Mesodermal cell (in vitro differentiated cells): ENCODE results near the gene REST.
"Not testable (repeated sequence)": the region's sequence is repeated elsewhere in the genome, so short reads cannot be mapped to it uniquely, and the experiment has no call there.

Experiments used
- H3K27ac ChIP-seq: 2 replicates; pipeline ENCODE4 v1.7.0; 2013; ENCODE audit warnings: mild to moderate bottlenecking, low read depth, low read length, moderate library complexity; ENCODE audit not compliant: severe bottlenecking
- H3K36me3 ChIP-seq: 2 replicates; pipeline ENCODE4 v1.7.1; 2013; ENCODE audit warnings: mild to moderate bottlenecking, low read length, moderate library complexity; ENCODE audit not compliant: control insufficient read depth, insufficient read depth
- H3K4me1 ChIP-seq: one replicate; pipeline ENCODE4 v1.7.1; 2013; ENCODE audit warnings: mild to moderate bottlenecking, low read length; ENCODE audit not compliant: insufficient read depth, control insufficient read depth, poor library complexity, severe bottlenecking
- H3K4me3 ChIP-seq: 2 replicates; pipeline ENCODE4 v1.7.0; 2013; ENCODE audit warnings: low read length, control low read depth, mild to moderate bottlenecking; ENCODE audit not compliant: insufficient read depth, poor library complexity, severe bottlenecking; ENCODE audit errors: extremely low read depth
- H3K9me3 ChIP-seq: 2 replicates; pipeline ENCODE4 v1.7.1; 2013; ENCODE audit warnings: mild to moderate bottlenecking, low read length, moderate library complexity; ENCODE audit not compliant: control insufficient read depth
- WGBS, 2 experiments: methylation state at CpG; one replicate each; pipeline ENCODE4 v1.1.5; 2013; ENCODE audit warnings: missing lambda C conversion rate in 2 of 2; ENCODE audit not compliant: insufficient coverage in 2 of 2; 5-methylcytosine and 5-hydroxymethylcytosine counted together

Gene REST

DNA sequence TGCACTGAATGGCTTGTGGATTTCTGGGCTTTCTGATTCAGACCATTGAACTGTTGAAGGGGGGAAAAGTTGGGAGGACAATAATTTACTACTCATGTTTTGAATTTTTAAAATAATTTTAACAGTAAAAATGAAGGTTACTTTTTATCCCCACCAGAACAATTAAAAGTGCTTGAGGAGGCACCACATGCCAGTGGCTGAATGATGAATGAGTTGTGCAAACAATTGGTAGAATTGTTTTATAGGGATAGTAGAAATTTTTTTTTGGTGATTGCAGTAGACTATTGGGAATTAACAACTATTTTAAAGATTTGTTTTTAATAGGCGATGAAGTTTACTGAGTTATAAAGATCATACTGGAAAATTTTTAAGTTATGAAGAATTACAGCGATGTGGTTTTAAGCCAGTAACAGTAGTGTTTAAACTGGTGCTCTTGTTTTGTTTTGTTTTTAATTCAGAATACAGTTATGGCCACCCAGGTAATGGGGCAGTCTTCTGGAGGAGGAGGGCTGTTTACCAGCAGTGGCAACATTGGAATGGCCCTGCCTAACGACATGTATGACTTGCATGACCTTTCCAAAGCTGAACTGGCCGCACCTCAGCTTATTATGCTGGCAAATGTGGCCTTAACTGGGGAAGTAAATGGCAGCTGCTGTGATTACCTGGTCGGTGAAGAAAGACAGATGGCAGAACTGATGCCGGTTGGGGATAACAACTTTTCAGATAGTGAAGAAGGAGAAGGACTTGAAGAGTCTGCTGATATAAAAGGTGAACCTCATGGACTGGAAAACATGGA is 2.7 kb downstream of the REST start:
- Histone ChIP-seq H3K4me1 (peaks cover 18% of the 10 kb centered on the region), H3K27ac (peak overlapping the region; percentile 98), H3K4me3 (peak overlapping the region; percentile 99), H3K9me3 (no peaks in the 10 kb centered on the region), H3K36me3 (peaks cover 44% of the 10 kb centered on the region)
- WGBS, 2 experiments = 70 to 74% methylated on average over 5 to 6 of the region's 6 CpGs

DNA sequence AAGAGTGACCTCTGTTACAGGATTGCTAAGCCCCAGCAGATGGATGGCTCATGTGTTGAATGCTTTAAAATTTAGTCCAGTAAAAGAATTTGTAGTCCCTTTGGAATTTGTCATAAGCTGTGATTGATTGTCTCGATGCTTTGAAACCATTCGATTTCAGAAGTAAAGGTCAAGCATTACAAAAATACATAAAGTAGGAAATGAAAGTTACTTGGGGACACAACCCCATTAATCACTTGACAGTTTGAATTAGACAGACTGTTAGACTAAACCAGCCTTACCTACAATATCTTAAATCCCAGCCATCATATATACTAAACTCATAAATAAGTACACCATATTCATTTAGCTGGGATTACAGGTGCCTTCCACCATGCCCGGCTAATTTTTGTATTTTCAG is 6.6 kb downstream of the REST start:
- peaks cover 23% of the 10 kb centered on the region for H3K4me1 ChIP-seq
- 71 to 100% methylated on average over 1 of the region's 3 CpGs for WGBS, 2 experiments
- H3K36me3 ChIP-seq = peaks cover 81% of the 10 kb centered on the region
- H3K27ac ChIP-seq = no peak overlapping the region
- no peak overlapping the region for H3K4me3 ChIP-seq
- H3K9me3 ChIP-seq = no peaks in the 10 kb centered on the region

DNA sequence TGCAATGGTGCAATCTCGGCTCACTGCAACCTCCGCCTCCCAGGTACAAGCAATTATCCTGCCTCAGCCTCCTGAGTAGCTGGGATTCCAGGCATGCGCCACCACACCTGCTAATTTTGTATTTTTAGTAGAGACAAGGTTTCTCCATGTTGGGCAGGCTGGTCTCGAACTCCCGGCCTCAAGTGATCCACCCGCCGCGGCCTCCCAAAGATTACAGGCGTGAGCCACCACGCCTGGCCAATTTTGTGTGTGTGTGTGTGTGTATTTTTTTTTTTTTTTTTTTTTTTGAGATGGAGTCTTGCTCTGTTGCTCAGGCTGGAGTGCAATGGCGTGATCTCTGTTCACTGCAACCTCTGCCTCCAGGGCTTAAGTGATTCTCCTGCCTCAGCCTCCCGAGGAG is 7.3 kb downstream of the REST start:
- 90 to 95% methylated on average over 5 to 9 of the region's 12 CpGs for WGBS, 2 experiments
- not testable (repeated sequence) for H3K9me3 ChIP-seq, H3K4me3 ChIP-seq, H3K27ac ChIP-seq
- H3K36me3 ChIP-seq = peaks cover 88% of the 10 kb centered on the region
- peaks cover 23% of the 10 kb centered on the region for H3K4me1 ChIP-seq

DNA sequence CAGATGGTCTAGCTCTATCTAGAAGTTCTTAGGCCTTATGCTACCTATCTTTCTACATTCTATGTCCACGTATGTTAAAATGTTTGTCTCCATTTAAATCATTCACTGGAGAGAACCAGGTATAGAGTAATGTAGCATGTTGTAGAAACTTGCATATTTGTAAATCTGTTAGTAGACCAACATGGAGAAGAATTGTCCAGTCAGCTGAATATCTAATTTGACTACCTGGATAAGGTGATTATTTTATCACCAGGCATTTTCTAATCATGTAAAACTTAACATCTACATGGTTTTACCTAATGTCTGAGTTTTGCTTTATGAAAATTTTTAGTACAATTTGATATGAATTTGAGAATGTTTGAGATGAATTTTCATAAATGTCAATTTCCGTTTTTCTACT is 19.5 kb downstream of the REST start:
- Histone ChIP-seq H3K4me1 (no peaks in the 10 kb centered on the region), H3K36me3 (peaks cover 98% of the 10 kb centered on the region)
- WGBS, 2 experiments = 100% methylated on average over 1 of the region's 2 CpGs; no CpG with 5 or more reads in 1 of the 2 experiments

DNA sequence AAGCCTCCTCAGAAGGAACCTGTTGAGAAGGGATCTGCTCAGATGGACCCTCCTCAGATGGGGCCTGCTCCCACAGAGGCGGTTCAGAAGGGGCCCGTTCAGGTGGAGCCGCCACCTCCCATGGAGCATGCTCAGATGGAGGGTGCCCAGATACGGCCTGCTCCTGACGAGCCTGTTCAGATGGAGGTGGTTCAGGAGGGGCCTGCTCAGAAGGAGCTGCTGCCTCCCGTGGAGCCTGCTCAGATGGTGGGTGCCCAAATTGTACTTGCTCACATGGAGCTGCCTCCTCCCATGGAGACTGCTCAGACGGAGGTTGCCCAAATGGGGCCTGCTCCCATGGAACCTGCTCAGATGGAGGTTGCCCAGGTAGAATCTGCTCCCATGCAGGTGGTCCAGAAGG is 22.9 kb downstream of the REST start:
- Histone ChIP-seq H3K27ac (no peak overlapping the region), H3K36me3 (peaks cover 73% of the 10 kb centered on the region), H3K4me3 (no peak overlapping the region), H3K4me1 (no peaks in the 10 kb centered on the region), H3K9me3 (no peaks in the 10 kb centered on the region)
- 95 to 97% methylated on average over 7 of the region's 7 CpGs for WGBS, 2 experiments

More for the DNA sequence above, 19.5 kb downstream of the REST start:
- no peaks in the 10 kb centered on the region for H3K9me3 ChIP-seq
- no peak overlapping the region for H3K27ac ChIP-seq
- no peak overlapping the region for H3K4me3 ChIP-seq

DNA sequence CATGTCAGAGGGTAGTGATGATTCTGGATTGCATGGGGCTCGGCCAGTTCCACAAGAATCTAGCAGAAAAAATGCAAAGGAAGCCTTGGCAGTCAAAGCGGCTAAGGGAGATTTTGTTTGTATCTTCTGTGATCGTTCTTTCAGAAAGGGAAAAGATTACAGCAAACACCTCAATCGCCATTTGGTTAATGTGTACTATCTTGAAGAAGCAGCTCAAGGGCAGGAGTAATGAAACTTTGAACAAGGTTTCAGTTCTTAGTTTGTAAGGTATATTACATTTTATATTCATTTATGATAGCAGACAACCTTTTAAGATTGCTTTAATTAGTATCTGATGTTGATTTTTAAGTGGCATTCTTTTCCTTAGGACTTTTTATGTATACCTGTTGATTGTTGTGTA is 24.2 kb downstream of the REST start:
- no peak overlapping the region for H3K27ac ChIP-seq
- no peaks in the 10 kb centered on the region for H3K4me1 ChIP-seq
- no peaks in the 10 kb centered on the region for H3K9me3 ChIP-seq
- H3K4me3 ChIP-seq = no peak overlapping the region
- peaks cover 70% of the 10 kb centered on the region for H3K36me3 ChIP-seq
- WGBS, 2 experiments = 83 to 86% methylated on average over 3 to 4 of the region's 4 CpGs

DNA sequence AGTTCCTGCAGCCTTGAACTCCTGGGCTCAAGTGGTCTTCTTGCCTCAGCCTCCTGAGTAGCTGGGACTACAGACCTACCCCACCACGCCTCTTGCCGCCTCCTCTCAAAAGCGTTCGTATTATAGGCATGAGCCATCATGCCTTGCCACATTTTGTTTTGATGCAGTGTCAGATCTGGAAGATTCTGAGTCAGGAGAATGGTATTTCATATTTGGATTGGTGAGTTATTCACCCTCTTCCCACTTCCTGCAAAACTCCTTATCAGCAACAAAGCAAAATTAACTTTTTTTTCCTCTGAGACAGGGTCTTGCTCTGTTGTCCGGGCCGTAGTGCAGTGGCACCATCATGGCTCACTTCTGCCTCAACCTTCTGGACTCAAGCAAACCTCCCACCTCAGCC is 29.6 kb downstream of the REST start:
- H3K27ac ChIP-seq = no peak overlapping the region
- H3K9me3 ChIP-seq = no peaks in the 10 kb centered on the region
- 93 to 99% methylated on average over 6 of the region's 6 CpGs for WGBS, 2 experiments
- H3K36me3 ChIP-seq = peaks cover 55% of the 10 kb centered on the region
- H3K4me3 ChIP-seq = no peak overlapping the region
- H3K4me1 ChIP-seq = no peaks in the 10 kb centered on the region

DNA sequence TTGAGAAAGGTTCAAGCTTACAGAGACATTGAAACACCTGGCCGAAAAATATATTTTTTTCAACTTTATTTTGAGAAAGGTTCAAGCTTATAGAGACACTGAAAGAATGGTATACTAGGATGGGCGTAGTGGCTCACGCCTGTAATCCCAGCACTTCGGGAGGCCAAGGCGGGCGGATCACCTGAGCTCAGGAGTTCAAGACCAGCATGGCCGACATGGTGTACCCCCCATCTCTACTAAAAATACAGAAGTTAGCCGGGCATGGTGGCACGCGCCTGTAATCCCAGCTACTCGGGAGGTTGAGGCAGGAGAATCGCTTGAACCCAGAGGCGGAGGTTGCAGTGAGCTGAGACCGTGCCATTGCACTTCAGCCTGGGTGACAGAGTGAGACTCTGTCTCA is 32.1 kb downstream of the REST start:
- H3K9me3 ChIP-seq, H3K27ac ChIP-seq, H3K4me1 ChIP-seq, H3K4me3 ChIP-seq: not testable (repeated sequence)
- 94 to 100% methylated on average over 5 to 10 of the region's 14 CpGs for WGBS, 2 experiments
- peaks cover 46% of the 10 kb centered on the region for H3K36me3 ChIP-seq

DNA sequence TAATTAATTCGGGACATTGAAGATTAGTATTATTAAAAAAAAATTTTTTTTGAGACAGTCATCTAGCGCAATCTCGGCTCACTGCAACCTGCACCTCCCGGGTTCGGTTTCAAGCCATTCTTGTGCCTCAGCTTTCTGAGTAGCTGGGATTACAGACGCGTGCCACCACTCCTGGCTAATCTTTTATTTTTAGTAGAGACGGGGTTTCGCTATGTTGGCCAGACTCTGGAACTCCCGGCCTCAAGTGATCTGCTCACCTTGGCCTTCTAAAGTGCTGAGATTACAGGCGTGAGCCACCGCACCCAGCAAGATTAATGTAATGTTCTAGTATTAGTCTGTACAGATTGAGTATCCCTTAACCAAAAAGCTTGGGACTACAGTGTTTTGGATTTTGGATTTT is 32.7 kb downstream of the REST start:
- 92 to 93% methylated on average over 6 to 11 of the region's 12 CpGs for whole genome bisulfite sequencing, 2 experiments
- Histone ChIP-seq H3K4me3 (no peak overlapping the region), H3K27ac (no peak overlapping the region), H3K9me3 (no peaks in the 10 kb centered on the region), H3K36me3 (peaks cover 46% of the 10 kb centered on the region), H3K4me1 (no peaks in the 10 kb centered on the region)

DNA sequence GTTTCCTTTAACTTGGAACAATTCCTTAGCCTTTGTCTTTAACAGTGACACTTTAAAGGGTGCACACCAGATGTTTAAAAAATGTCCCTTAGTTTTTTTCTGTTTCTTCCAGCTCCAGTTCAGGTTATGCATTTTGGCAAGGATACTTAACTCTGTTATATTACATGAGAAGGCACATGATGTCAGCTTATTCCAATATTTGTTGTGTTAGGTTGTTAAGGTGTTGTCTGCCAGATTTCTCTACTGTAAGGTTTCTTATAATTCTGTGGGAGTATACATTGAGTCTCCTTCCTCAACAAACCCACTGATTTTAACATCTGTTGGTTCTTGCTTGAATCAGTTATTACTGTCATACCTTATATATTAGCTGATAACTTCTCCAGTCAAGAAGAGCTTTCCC is 33.3 kb downstream of the REST start:
- Histone ChIP-seq H3K9me3 (no peaks in the 10 kb centered on the region), H3K27ac (no peak overlapping the region), H3K4me3 (no peak overlapping the region), H3K36me3 (peaks cover 45% of the 10 kb centered on the region), H3K4me1 (no peaks in the 10 kb centered on the region)

DNA sequence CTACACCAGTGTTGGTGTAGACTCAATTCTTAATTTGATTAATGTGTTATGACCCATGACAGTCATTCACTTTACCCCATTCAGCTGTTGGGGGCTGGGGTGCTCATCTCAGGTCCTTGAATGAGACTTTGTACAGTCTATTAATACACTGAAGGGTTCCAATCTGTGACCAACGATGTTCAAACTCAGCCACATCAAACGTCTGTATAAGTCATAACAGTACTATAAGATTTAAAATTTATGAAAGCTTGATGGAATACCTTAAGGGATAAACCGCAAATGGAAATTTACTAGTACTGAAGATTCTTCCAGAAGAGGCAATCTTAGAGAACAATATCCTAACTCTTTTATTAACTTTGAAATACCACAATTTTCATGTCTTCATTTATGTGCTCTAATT is 33.7 kb downstream of the REST start:
- Histone ChIP-seq H3K4me1 (no peaks in the 10 kb centered on the region), H3K27ac (no peak overlapping the region), H3K9me3 (no peaks in the 10 kb centered on the region), H3K36me3 (peaks cover 41% of the 10 kb centered on the region), H3K4me3 (no peak overlapping the region)
- WGBS, 2 experiments = 100% methylated on average over 1 of the region's 3 CpGs; no CpG with 5 or more reads in 1 of the 2 experiments
